CD4-positive, alpha-beta T cell treated with Interleukin-12 subunit alpha and Interleukin-12 subunit beta, for 1 hour (primary cell): ENCODE data around the gene SLC22A17.

Experiments used
- DNase-seq: peaks from one replicate; pipeline ENCODE4 v3.0.0-alpha.2; 2020

Gene SLC22A17

DNA sequence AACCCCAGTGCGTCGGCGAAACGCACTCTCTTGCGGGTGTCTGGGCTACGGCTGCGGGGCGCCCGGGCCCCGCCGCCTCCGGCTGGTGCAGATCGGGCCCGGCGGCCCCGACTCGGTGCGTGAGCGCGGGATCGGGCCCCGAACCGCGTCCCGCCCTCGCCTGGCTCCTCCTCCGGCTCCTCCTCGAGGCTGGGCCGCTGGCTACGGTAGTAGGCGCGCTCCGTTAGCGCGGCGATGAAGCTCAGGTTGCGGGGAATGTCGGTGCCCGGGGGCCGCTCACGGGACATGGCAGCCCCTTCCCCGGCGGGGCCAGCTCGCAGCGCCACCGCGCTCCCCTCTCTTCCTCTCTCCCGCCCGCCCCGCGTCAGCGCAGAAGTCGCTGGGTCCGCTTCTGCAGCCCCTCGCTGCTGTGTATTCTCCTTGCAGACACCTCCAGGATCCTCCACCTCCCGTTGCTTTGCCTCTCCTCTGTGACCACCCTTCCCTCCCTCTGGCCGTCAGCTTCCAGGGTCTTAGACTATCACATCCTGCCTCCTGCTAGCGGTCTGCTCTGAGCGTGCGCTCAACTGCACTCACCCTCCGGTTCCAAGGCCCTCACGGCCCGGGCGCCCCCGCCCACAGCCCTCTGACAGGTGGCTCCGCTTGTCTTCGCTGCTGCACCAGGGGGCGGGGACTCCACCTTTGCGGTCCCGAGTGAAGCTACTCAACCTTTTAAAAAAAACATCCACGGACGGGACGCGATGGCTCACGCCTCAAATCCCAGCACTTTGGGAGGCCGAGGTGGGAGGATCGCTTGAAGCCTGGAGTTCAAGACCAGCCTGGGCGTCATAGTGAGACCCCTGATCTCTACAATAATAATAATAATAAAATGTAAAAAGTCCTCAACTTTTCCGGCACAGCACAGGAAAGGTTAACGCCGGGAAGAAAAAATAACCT is 50.1 kb downstream of the SLC22A17 start, which contains the start of gene PPP1R3E:
TSS of gene PPP1R3E (minus strand) at position 570 of the 936 bp plus-strand sequence. CDS start at position 287, 283 bp downstream.
- DNase-seq: peak; percentile 87

DNA sequence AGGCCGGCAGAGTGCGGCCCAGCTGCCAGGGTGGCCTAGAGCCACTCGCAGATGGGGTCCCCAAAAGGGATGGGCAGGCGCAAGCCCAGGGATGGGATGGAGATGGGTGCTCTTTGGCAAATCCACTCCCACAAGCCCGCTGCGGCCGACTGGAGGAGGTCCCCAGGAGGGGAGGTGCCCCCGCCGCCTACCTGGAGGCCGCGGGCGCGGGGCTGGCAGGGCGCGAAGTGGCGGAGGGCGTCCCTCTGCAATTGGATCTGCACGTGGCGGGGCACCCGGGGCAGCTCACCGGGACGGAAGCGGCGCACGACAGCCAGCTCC is 50.8 kb downstream of the SLC22A17 start:
- DNase-seq: no peak

DNA sequence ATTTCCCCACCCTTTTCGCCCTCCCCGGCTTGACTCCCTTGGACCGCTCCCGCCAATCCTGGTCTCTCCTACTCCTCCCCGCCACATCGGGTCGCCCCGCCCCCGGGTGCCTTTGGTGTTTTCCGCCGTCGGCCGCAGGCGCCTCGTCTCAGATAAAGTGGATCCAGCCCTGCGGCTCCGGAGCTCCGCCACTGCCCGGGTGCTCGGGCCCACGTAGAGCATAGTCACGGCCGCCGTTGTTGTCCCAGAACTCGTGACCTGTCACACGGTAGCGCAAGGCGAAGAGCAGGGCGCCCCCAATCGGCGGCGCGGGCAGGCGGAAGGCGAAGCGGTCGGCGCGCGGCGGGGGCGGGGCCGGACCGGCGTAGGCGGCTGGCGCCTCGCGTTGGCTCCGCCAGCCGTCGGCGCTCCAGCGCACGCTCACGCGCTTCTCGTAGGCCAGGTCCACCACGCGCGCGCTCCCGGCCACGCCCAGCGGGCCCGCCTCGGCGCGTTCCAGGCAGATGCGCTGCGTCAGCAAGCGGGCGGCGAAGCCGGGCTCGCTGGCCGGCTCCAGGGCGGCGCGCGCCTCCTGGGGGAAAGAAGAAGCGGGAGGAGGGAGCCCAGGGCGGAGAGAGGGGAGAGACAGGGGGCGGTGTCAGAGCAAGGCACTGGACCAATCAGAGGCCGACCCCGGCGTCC is 51.3 kb downstream of the SLC22A17 start:
- peak; percentile 98 for DNase-seq

DNA sequence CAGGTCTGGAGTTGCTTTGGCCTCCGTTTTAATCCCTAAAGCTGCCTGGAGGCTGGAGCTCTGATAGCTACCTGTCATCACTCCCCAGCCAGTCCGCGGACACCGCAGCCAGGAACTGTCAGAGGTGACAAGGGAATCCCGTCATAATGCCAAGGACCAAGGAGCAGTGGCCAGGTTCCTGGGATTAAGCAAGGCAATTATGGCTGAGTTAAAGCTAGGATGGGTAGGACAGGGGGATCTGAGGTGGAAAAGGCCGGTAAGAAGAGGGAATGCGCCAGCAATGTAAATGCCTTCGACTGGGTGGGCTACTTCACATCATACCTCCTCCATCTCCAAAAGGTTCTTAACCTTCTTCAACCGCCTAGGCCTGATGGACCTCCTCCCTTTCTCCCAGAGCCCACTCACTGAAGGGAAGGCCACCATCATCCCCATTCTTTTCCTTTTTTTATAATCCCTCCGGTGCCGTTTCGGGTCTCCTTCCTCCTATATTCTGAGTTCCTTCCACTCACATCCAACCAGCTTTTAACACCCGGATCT is 51.9 kb downstream of the SLC22A17 start:
- peak; percentile 3 for DNase-seq

DNA sequence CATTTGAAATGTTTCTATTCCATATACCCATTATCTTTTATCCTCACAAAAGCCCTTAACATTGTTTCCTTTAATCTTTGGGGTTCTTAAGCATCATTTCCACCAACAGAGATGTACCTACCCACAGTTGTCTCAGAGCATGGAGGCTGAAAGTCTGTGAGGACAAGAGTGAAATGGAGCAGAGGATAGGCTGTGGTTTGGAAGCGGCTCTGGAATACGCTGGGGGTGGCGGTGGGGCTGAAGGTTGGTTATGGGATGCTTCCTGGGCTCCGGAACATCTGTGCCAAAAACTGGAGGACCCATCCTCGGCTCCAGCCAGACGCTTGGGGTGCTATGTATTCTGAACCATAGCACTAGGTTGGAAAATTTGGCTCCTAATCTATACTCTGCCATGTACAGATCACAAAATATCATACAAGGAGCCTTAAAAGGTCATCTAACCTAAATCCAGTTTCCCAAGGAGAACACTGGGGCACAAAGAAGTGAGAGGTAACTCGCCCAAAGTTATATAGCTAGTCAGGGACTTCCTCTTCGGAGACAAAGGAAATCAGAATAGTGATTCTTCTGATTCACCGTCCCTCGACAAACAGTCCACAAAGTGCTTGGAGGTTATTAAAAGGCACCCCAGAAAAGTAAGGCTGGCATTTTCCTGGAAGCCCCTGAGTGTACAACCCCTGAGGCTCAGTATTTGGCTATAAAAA is 52.6 kb downstream of the SLC22A17 start:
- no peak for DNase-seq

DNA sequence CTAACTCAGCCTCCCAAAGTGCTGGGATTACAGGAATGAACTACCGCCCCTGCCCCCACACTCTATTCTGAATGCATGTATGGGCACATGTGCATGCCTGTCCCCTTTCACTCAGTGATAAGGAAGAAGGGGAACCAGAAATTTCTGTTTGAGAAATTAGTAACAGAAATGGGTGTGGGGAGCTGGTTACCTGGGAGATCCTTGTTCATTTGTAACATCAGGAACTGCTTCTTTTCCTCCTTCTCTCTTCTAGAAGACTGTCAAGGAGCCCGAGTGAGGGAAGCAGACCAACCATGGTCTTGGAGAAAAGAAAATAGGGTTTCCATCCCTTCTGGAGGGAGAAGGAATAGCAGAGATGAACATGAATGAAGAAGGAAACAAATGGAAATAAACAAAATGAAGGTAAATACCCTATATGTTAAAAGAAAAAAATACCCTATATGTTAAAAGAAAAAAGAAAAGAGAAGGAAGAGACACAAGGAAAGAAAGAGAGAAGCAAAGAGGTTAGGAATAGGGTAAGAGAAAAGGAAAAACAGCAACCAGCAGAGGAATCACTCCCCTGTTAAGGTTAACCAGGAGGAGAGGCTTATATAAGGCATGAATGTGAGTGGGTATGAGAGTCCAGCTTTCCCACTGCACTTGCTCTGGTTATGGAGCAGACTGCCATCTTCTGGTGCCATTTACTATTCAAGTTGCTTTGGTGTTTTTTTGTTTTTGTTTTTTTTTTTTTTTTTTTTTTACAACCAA is 53.3 kb downstream of the SLC22A17 start:
- DNase-seq: peak; percentile 54

DNA sequence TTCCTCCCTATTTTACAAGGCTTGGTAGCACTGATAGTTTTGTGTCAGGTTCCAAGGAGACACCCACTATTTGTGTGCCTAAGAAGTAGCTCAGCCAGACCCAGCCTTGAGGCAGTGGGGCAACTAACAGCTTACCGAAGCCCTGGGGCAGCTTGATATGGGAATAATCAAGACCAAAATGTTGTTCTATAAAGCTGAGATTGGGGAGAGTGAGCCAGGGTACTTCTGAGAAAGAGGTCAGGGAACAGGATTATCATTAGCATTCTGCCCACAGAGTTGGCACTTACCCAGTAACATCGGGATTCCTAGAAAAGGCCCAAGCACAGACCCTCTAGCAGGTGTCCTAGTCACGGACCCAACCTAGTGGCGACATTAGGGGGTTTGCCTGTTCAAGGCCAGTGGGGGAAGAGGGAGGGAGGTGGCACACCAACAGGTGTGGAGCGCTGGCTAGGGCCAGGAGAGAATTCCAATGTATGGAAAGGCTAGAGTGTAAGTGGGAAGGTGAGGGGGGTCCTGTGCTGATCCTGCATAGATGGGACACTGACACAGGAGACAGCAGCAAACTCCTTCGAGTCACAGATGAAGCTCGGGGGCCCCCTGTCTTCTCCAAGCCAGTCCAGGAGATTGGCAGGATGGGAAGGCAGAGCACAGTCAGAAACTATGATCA is 54.9 kb downstream of the SLC22A17 start:
- DNase-seq: no peak

DNA sequence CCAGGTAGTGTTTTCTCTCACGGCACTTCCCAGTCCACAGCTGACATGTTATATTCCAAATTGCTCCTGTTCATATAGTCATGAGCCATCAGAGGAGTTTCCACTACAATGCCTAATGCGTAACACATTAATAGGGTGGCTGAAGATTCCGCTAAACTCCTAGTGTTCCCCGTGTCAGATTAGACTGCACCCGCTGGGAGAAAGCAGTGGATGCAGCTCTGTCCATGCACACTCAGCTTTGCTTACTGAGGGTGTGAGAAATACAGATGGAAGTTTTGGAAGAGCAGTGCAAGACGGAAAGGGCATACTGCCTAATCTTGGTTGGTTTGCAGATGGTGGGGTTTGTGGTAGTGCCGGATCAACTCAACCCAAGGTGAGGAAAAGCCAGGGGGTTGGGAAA is 55.6 kb downstream of the SLC22A17 start:
- DNase-seq: no peak
